H1 (cell line): Measurements from ENCODE around the gene GTF3C5. TPM values are rescaled to one million over a fixed set of nuclear protein-coding genes. Genes with fewer than 3 reads are reported as not detected.

Source experiments
- CTCF ChIA-PET: fragments of 300-600 bp; sonication (Branson Sonifier 250); formaldehyde crosslinking; loops from one replicate; lab custom pipeline; 2021; ENCODE audit not compliant: partially characterized antibody; lab: Charles Lee
- POLR2A ChIA-PET: fragments of 300-600 bp; sonication (Branson Sonifier 250); formaldehyde crosslinking; loops from one replicate; lab custom pipeline; 2021; ENCODE audit warnings: inconsistent platforms; ENCODE audit not compliant: partially characterized antibody; lab: Charles Lee
- DNase-seq, 2 experiments: peaks; one replicate each; pipeline versions ENCODE4 v3.0.0 to v3.0.0-alpha.2; 2010 to 2022; ENCODE audit warnings: low spot score in 2 of 2, low read depth in 1 of 2, mixed read lengths in 1 of 2
- FAIRE-seq: peaks from 2 replicates; lab custom pipeline; 2011; peaks lifted over from hg19 to GRCh38; lab: Jason Lieb, UNC
- H2AFZ ChIP-seq: 2 replicates; pipeline ENCODE4 v1.8.1; 2012; ENCODE audit warnings: low read length, inconsistent platforms
- H2AK5ac ChIP-seq: 2 replicates; pipeline ENCODE4 v1.6.1; 2013; ENCODE audit warnings: low read depth, low read length
- H2BK120ac ChIP-seq: replicated peaks from 2 replicates; pipeline ENCODE3; 2013; ENCODE audit warnings: low read depth, low read length, inconsistent platforms
- H2BK12ac ChIP-seq: 2 replicates; pipeline ENCODE4 v1.6.1; 2013; ENCODE audit warnings: low read depth, low read length
- H2BK15ac ChIP-seq: 2 replicates; pipeline ENCODE4 v1.6.1; 2013; ENCODE audit warnings: low read length
- H2BK20ac ChIP-seq: 2 replicates; pipeline ENCODE4 v1.6.1; 2013; ENCODE audit warnings: low read length
- H2BK5ac ChIP-seq: 2 replicates; pipeline ENCODE4 v1.6.1; 2013; ENCODE audit warnings: low read depth, low read length
- H3K14ac ChIP-seq: 2 replicates; pipeline ENCODE4 v1.6.1; 2013; ENCODE audit warnings: inconsistent platforms; ENCODE audit not compliant: insufficient read length
- H3K18ac ChIP-seq: 2 replicates; pipeline ENCODE4 v1.6.1; 2013; ENCODE audit warnings: low read length; ENCODE audit errors: extremely low read depth
- H3K23ac ChIP-seq: 2 replicates; pipeline ENCODE4 v1.6.1; 2013; ENCODE audit warnings: inconsistent platforms; ENCODE audit not compliant: insufficient read length
- H3K23me2 ChIP-seq: 2 replicates; pipeline ENCODE4 v1.6.1; 2013; ENCODE audit warnings: low read depth, low read length
- H3K27ac ChIP-seq: 2 replicates; pipeline ENCODE4 v1.6.1; 2011; ENCODE audit warnings: low read depth, low read length, inconsistent platforms
- H3K27me3 ChIP-seq, 4 experiments: replicated peaks in 1 of 4; 1 replicate in 1 of 4; 2 replicates in 3 of 4; pipeline versions ENCODE4 v1.6.1 to v1.8.1; 2011 to 2013; ENCODE audit warnings: low read length in 3 of 4, mild to moderate bottlenecking in 3 of 4, inconsistent platforms in 2 of 4, mixed read lengths in 2 of 4, moderate library complexity in 1 of 4; ENCODE audit not compliant: control insufficient read depth in 3 of 4, insufficient read depth in 3 of 4; ENCODE audit errors: extremely low read depth in 1 of 4
- H3K36me3 ChIP-seq, 4 experiments: 2 replicates each; pipeline versions ENCODE4 v1.6.1 to v1.8.1; 2011 to 2013; ENCODE audit warnings: mild to moderate bottlenecking in 4 of 4, low read length in 3 of 4, moderate library complexity in 2 of 4, control low read depth in 1 of 4, inconsistent platforms in 1 of 4; ENCODE audit not compliant: insufficient read depth in 4 of 4, control insufficient read depth in 2 of 4
- H3K4ac ChIP-seq: replicated peaks from 2 replicates; pipeline ENCODE3; 2013; ENCODE audit warnings: low read length, low read depth, mixed read lengths, inconsistent platforms; ENCODE audit not compliant: insufficient read length
- H3K4me1 ChIP-seq, 4 experiments: replicated peaks in 1 of 4; 1 replicate in 1 of 4; 2 replicates in 3 of 4; pipeline versions ENCODE4 v1.6.1 to v1.8.1; 2011 to 2013; ENCODE audit warnings: low read length in 3 of 4, inconsistent platforms in 2 of 4, mixed read lengths in 1 of 4; ENCODE audit not compliant: insufficient read depth in 4 of 4, control insufficient read depth in 3 of 4
- H3K4me2 ChIP-seq, 2 experiments: 2 replicates each; pipeline versions ENCODE4 v1.6.1 to v1.8.1; 2011 to 2013; ENCODE audit warnings: low read depth in 2 of 2, low read length in 2 of 2, control low read depth in 1 of 2, inconsistent platforms in 1 of 2, mild to moderate bottlenecking in 1 of 2; ENCODE audit not compliant: insufficient read depth in 1 of 2
- H3K4me3 ChIP-seq, 4 experiments: fragments of 200-600, 300-600 bp in 1 of 4; sonication (generic), shearing (Covaris generic), sonication (Bioruptor Twin) in 1 of 4; 2 replicates each; pipeline versions ENCODE4 v1.5.1 to v1.8.1; 2011 to 2016; ENCODE audit warnings: low read length in 4 of 4, low read depth in 3 of 4, control low read depth in 2 of 4, inconsistent platforms in 2 of 4, mild to moderate bottlenecking in 2 of 4, mixed read lengths in 1 of 4, moderate library complexity in 1 of 4; ENCODE audit not compliant: insufficient read depth in 2 of 4; ENCODE audit errors: extremely low read depth in 1 of 4
- H3K56ac ChIP-seq: replicated peaks from 2 replicates; pipeline ENCODE3; 2013; ENCODE audit warnings: low read depth, mild to moderate bottlenecking, mixed read lengths, low read length, inconsistent platforms; ENCODE audit not compliant: insufficient read length
- H3K79me1 ChIP-seq: 2 replicates; pipeline ENCODE4 v1.6.1; 2013; ENCODE audit warnings: low read depth, low read length, control low read depth
- H3K79me2 ChIP-seq, 2 experiments: 2 replicates each; pipeline versions ENCODE4 v1.6.1 to v1.8.1; 2012 to 2013; ENCODE audit warnings: low read length in 2 of 2, mild to moderate bottlenecking in 2 of 2, inconsistent platforms in 1 of 2; ENCODE audit not compliant: insufficient read depth in 2 of 2, control insufficient read depth in 1 of 2
- H3K9ac ChIP-seq, 4 experiments: replicated peaks in 1 of 4; 1 replicate in 1 of 4; 2 replicates in 3 of 4; pipeline versions ENCODE4 v1.6.1 to v1.8.1; 2011 to 2013; ENCODE audit warnings: low read depth in 3 of 4, low read length in 3 of 4, control low read depth in 2 of 4, mild to moderate bottlenecking in 2 of 4, moderate library complexity in 2 of 4, inconsistent platforms in 1 of 4; ENCODE audit errors: extremely low read depth in 1 of 4
- H3K9me3 ChIP-seq, 2 experiments: 2 replicates each; pipeline versions ENCODE4 v1.6.1 to v1.8.1; 2012 to 2013; ENCODE audit warnings: mild to moderate bottlenecking in 2 of 2, moderate library complexity in 2 of 2, control low read depth in 1 of 2, inconsistent platforms in 1 of 2, low read depth in 1 of 2, low read length in 1 of 2, mixed read lengths in 1 of 2; ENCODE audit not compliant: insufficient read depth in 2 of 2
- H4K20me1 ChIP-seq, 2 experiments: replicated peaks in 1 of 2; 2 replicates each; pipeline versions ENCODE3 to v1.8.1; 2011 to 2013; ENCODE audit warnings: inconsistent platforms in 2 of 2, low read length in 2 of 2, mild to moderate bottlenecking in 1 of 2; ENCODE audit not compliant: insufficient read depth in 2 of 2, control insufficient read depth in 1 of 2
- H4K5ac ChIP-seq: 2 replicates; pipeline ENCODE4 v1.6.1; 2013; ENCODE audit warnings: low read length, low read depth, mixed read lengths, inconsistent platforms; ENCODE audit not compliant: insufficient read length
- H4K8ac ChIP-seq: 2 replicates; pipeline ENCODE4 v1.8.0; 2013; ENCODE audit warnings: mild to moderate bottlenecking, moderate library complexity, low read length, inconsistent platforms; ENCODE audit not compliant: insufficient read depth; ENCODE audit errors: extremely low read depth
- H4K91ac ChIP-seq: replicated peaks from 2 replicates; pipeline ENCODE3; 2013; ENCODE audit warnings: low read length, mixed read lengths, inconsistent platforms; ENCODE audit not compliant: insufficient read length
- CEBPB ChIP-seq: IDR thresholded peaks from 2 replicates; pipeline ENCODE4 v1.6.1; 2012; ENCODE audit warnings: low read depth, low read length
- CTBP2 ChIP-seq: IDR thresholded peaks from 2 replicates; pipeline ENCODE4 v1.7.0; 2011; ENCODE audit warnings: borderline replicate concordance, mild to moderate bottlenecking, moderate library complexity, mixed read lengths, low read length; ENCODE audit not compliant: insufficient read depth, insufficient read length
- HDAC6 ChIP-seq: IDR thresholded peaks from one replicate; pipeline ENCODE4 v1.7.1; 2012; ENCODE audit warnings: low read depth, mild to moderate bottlenecking, inconsistent platforms, low read length, moderate library complexity
- MAFK ChIP-seq: IDR thresholded peaks from 2 replicates; pipeline ENCODE4 v1.6.1; 2012; ENCODE audit warnings: low read depth, mild to moderate bottlenecking, improper control_type of control experiment, low read length
- PHF8 ChIP-seq: fragments of 200-600 bp; sonication (generic); conservative IDR thresholded peaks from 2 replicates; pipeline ENCODE4 v1.7.1; 2012; ENCODE audit warnings: low read depth, mild to moderate bottlenecking, inconsistent platforms, low read length, moderate library complexity
- RNF2 ChIP-seq: fragments of 200-900, 300-1000 bp; sonication (generic); IDR thresholded peaks from 2 replicates; pipeline ENCODE4 v1.7.1; 2016; ENCODE audit warnings: borderline replicate concordance, low read depth, mild to moderate bottlenecking, antibody characterized with exemption, low read length; ENCODE audit not compliant: poor library complexity, severe bottlenecking; ENCODE audit errors: missing control alignments
- RXRA ChIP-seq: IDR thresholded peaks from 2 replicates; pipeline ENCODE4 v1.6.1; 2011; ENCODE audit warnings: low read depth, mild to moderate bottlenecking, low read length, moderate library complexity; ENCODE audit not compliant: insufficient read depth
- SAP30 ChIP-seq: fragments of 300-600 bp; sonication (generic); IDR thresholded peaks from 2 replicates; pipeline ENCODE4 v1.7.1; 2012; ENCODE audit warnings: low read length, moderate library complexity, mild to moderate bottlenecking, inconsistent platforms; ENCODE audit not compliant: insufficient read depth, insufficient replicate concordance
- SIRT6 ChIP-seq: IDR thresholded peaks from one replicate; pipeline ENCODE4 v1.7.1; 2012; ENCODE audit warnings: low read length, inconsistent platforms
- SIX5 ChIP-seq: IDR thresholded peaks from 2 replicates; pipeline ENCODE4 v1.6.1; 2011; ENCODE audit warnings: mild to moderate bottlenecking, low read depth, low read length
- SP1 ChIP-seq: IDR thresholded peaks from 2 replicates; pipeline ENCODE4 v1.6.1; 2011; ENCODE audit warnings: low read depth, low read length
- TEAD4 ChIP-seq: IDR thresholded peaks from 2 replicates; pipeline ENCODE4 v1.6.1; 2012; ENCODE audit warnings: low read depth, low read length, inconsistent platforms, mixed read lengths
- WGBS, 2 experiments: shearing (Covaris generic) in 1 of 2; methylation state at CpG; one replicate each; pipeline versions ENCODE4 v1.1.6 to v1.1.7; 2013 to 2015; ENCODE audit warnings: low lambda C conversion rate in 2 of 2, mixed read lengths in 2 of 2, inconsistent platforms in 1 of 2, low coverage in 1 of 2, missing lambda C conversion rate in 1 of 2; ENCODE audit not compliant: insufficient replicate concordance in 2 of 2, insufficient coverage in 1 of 2, insufficient read length in 1 of 2; ENCODE audit errors: extremely low coverage in 1 of 2, missing lambda C conversion rate in 1 of 2; 5-methylcytosine and 5-hydroxymethylcytosine counted together
- polyA plus RNA-seq, 7 experiments: library from polyadenylated mRNA; depleted of rRNA in 3 of 7; stranded (reverse) in 5 of 7; unstranded in 2 of 7; fragments of >200 nt in 5 of 7; fragments of 200-250 nt in 2 of 7; gene quantifications; 1 replicate in 5 of 7; 2 replicates in 1 of 7; 4 replicates in 1 of 7; pipeline versions ENCODE4 v1.2.1 to v1.2.3, GENCODE V29; 2011 to 2013; ENCODE audit warnings: missing spikeins in 2 of 7, mixed read lengths in 2 of 7
- total RNA-seq: library from RNA; stranded (reverse); fragmentation: NEBNext Ultra II Directional; extraction: Animal tissue kit (Norgen Biotek cat#: 25700); gene quantifications from 2 replicates; pipeline ENCODE4 v1.2.1, GENCODE V29; 2021

GTF3C5 gene
- total and polyA plus RNA-seq, 2 of the 8 experiments (the other 6 are each of a cell fraction or from before 2014, with no cell fraction given) = 78.7 to 87.1 TPM

GRCh38 chr9:133094842-133095393 is 64.1 kb downstream of the GTF3C5 start:
- Histone ChIP-seq H4K20me1 (peaks cover 1 to 2% of the 10 kb centered on the region in 2 experiments), H3K4me3 (no peak overlapping the region), H3K23me2 (no peaks in the 10 kb centered on the region), H3K27me3 (no peaks in the 10 kb centered on the region), H2AFZ (no peak overlapping the region), H2BK5ac (no peak overlapping the region), H2BK120ac (no peak overlapping the region), H3K18ac (no peak overlapping the region), H3K9me3 (peaks cover 11 to 13% of the 10 kb centered on the region in 2 experiments; a peak in 3 of 4 replicates), H4K8ac (no peak overlapping the region), H3K4me1 (no peaks in the 10 kb centered on the region), H3K36me3 (peaks cover 0 to 19% (median 8%) of the 10 kb centered on the region in 4 experiments; a peak in 6 of 8 replicates), H2BK20ac (no peak overlapping the region), H3K23ac (no peak overlapping the region), H3K79me2 (no peaks in the 10 kb centered on the region), H3K4ac (no peak overlapping the region), H3K4me2 (no peak overlapping the region), H4K91ac (no peak overlapping the region), H2BK12ac (no peak overlapping the region), H3K14ac (no peak overlapping the region), H2AK5ac (no peak overlapping the region), H3K27ac (no peak overlapping the region), H4K5ac (no peak overlapping the region), H3K56ac (no peak overlapping the region), H2BK15ac (no peak overlapping the region), H3K79me1 (no peaks in the 10 kb centered on the region), H3K9ac (no peak overlapping the region)
- CTCF ChIA-PET = interaction anchor here (1.1 to 3.7 kb wide), 9 partner anchors 9 to 93 kb away, joined by 3 to 25 read pairs (median 4); no protein-coding TSS in a partner anchor
- 89% methylated on average over 3 of the region's 3 CpGs; no CpG with 5 or more reads in 1 of the 2 experiments for WGBS, 2 experiments
- POLR2A ChIA-PET = interaction anchor here (1.2 kb wide), 1 partner anchor 24 kb away, joined by 3 read pairs; no protein-coding TSS in a partner anchor
- TF ChIP-seq RNF2 (no peak), PHF8 (no peak), SIX5 (no peak), TEAD4 (no peak), CEBPB (no peak), MAFK (no peak), CTBP2 (no peak), RXRA (no peak), SP1 (no peak), SIRT6 (no peak), SAP30 (no peak), HDAC6 (no peak)
- FAIRE-seq = no peak
- DNase-seq = no peak
